Tibial artery (tissue), 4 donors: ENCODE data around the gene MON1A.
"Not testable (repeated sequence)": the region's sequence is repeated elsewhere in the genome, so short reads cannot be mapped to it uniquely, and the experiment has no call there.

Source experiments
- DNase-seq, 2 donors: peaks; one replicate each; pipeline ENCODE4 v3.0.0-alpha.2; 2019
- H3K27ac ChIP-seq, 2 donors: fragments of 200-600 bp; sonication (generic) in 1 of 2; 1 replicate in 1 of 2; 2 replicates in 1 of 2; pipeline ENCODE4 v1.5.1; 2018 to 2019; ENCODE audit warnings: mild to moderate bottlenecking in 1 of 2
- H3K27me3 ChIP-seq, 2 donors: fragments of 200-600 bp; sonication (generic) in 1 of 2; one replicate each; pipeline versions ENCODE4 v1.5.1 to v1.6.0; 2016 to 2019
- H3K36me3 ChIP-seq, 3 donors: fragments of 200-600 bp; sonication (generic) in 2 of 3; one replicate each; pipeline ENCODE4 v1.5.1; 2016 to 2019; ENCODE audit warnings: mild to moderate bottlenecking in 2 of 3
- H3K4me1 ChIP-seq, 4 donors: fragments of 200-600 bp; sonication (generic) in 2 of 4; 1 replicate in 3 of 4; 2 replicates in 1 of 4; pipeline ENCODE4 v1.5.1; 2016 to 2019
- H3K4me3 ChIP-seq, 2 donors: fragments of 200-600 bp; sonication (generic) in 1 of 2; 1 replicate in 1 of 2; 2 replicates in 1 of 2; pipeline ENCODE4 v1.5.1; 2018 to 2019; ENCODE audit warnings: mild to moderate bottlenecking in 2 of 2
- H3K9me3 ChIP-seq, 3 donors: fragments of 200-600 bp; sonication (generic) in 1 of 3; one replicate each; pipeline ENCODE4 v1.5.1; 2016 to 2019
- CTCF ChIP-seq, 2 experiments: fragments of 200-600 bp in 1 of 2; fragments of 450-650 bp in 1 of 2; IDR thresholded peaks; one replicate each; pipeline ENCODE4 v1.5.1; 2017 to 2019; ENCODE audit warnings: antibody characterized with exemption in 2 of 2, mild to moderate bottlenecking in 1 of 2, moderate library complexity in 1 of 2
- intact Hi-C: fragments of 100-400 bp; cut with DNase I; formaldehyde crosslinking; loops from one replicate; pipeline ENCODE4 v1.15.0; 2023; ENCODE audit warnings: low total_unique reads

Gene MON1A

GRCh38 chr3:49928481-49929017 is 1.1 kb downstream of the MON1A start:
- intact Hi-C loops, result loop anchor here (10.0 kb wide), 1 partner anchor 114 kb away; the partner anchor contains the start of gene UBA7
- Histone ChIP-seq H3K9me3 (no peaks in the 10 kb centered on the region), H3K27ac (no peak overlapping the region), H3K4me1 (peaks cover 0 to 26% (median 16%) of the 10 kb centered on the region in 4 donors), H3K36me3 (peaks cover 0 to 5% (median 0%) of the 10 kb centered on the region in 3 donors), H3K4me3 (peak overlapping the region; percentile 82 to 89), H3K27me3 (no peaks in the 10 kb centered on the region)
- DNase-seq, result no peak
- no peak for TF ChIP-seq CTCF (IDR thresholded peaks at IDR 0.05)

GRCh38 chr3:49927798-49928197 is 1.8 kb downstream of the MON1A start:
- no peaks in the 10 kb centered on the region for H3K27me3 ChIP-seq
- TF ChIP-seq CTCF (IDR thresholded peaks at IDR 0.05), result no peak
- peaks cover 0 to 26% (median 16%) of the 10 kb centered on the region in 4 donors for H3K4me1 ChIP-seq
- H3K36me3 ChIP-seq, result peaks cover 0 to 5% (median 0%) of the 10 kb centered on the region in 3 donors
- H3K4me3 ChIP-seq, result no peak overlapping the region
- intact Hi-C loops, result loop anchor here (10.0 kb wide), 1 partner anchor 113 kb away; the partner anchor contains the start of gene UBA7
- no peaks in the 10 kb centered on the region for H3K9me3 ChIP-seq
- no peak for DNase-seq
- H3K27ac ChIP-seq, result no peak overlapping the region

- intact Hi-C loops, result loop anchor here (10.0 kb wide), 1 partner anchor 111 kb away; the partner anchor contains the start of gene UBA7
- Histone ChIP-seq H3K27ac (no peak overlapping the region), H3K36me3 (peaks cover 0 to 5% (median 0%) of the 10 kb centered on the region in 3 donors), H3K9me3 (no peaks in the 10 kb centered on the region), H3K4me1 (peaks cover 0 to 26% (median 16%) of the 10 kb centered on the region in 4 donors), H3K4me3 (no peak overlapping the region), H3K27me3 (no peaks in the 10 kb centered on the region)
- no peak for DNase-seq
- TF ChIP-seq CTCF (IDR thresholded peaks at IDR 0.05), result no peak
Observed at GRCh38 chr3:49926117-49926728, 3.4 kb downstream of the MON1A start.

GRCh38 chr3:49925485-49925884 is 4.1 kb downstream of the MON1A start:
- TF ChIP-seq CTCF (IDR thresholded peaks at IDR 0.05), result no peak

GRCh38 chr3:49924683-49925082 is 4.9 kb downstream of the MON1A start:
- Histone ChIP-seq H3K4me1 (peaks cover 0 to 16% (median 13%) of the 10 kb centered on the region in 4 donors), H3K27ac (no peak overlapping the region), H3K4me3 (no peak overlapping the region), H3K9me3 (no peaks in the 10 kb centered on the region), H3K27me3 (no peaks in the 10 kb centered on the region), H3K36me3 (peaks cover 0 to 5% (median 0%) of the 10 kb centered on the region in 3 donors)
- TF ChIP-seq CTCF (IDR thresholded peaks at IDR 0.05), result no peak
- intact Hi-C loops, result loop anchor here (10.0 kb wide), 1 partner anchor 110 kb away; the partner anchor contains the start of gene UBA7
- DNase-seq, result no peak

More at GRCh38 chr3:49925485-49925884, 4.1 kb downstream of the MON1A start:
- Histone ChIP-seq H3K27ac (no peak overlapping the region), H3K27me3 (no peaks in the 10 kb centered on the region), H3K4me1 (peaks cover 0 to 22% (median 16%) of the 10 kb centered on the region in 4 donors), H3K4me3 (no peak overlapping the region), H3K9me3 (no peaks in the 10 kb centered on the region), H3K36me3 (peaks cover 0 to 5% (median 0%) of the 10 kb centered on the region in 3 donors)
- no peak for DNase-seq
- intact Hi-C loops, result loop anchor here (10.0 kb wide), 1 partner anchor 111 kb away; the partner anchor contains the start of gene UBA7

- H3K27me3 ChIP-seq, DNase-seq, H3K36me3 ChIP-seq, intact Hi-C loops, H3K27ac ChIP-seq, H3K9me3 ChIP-seq, H3K4me1 ChIP-seq, H3K4me3 ChIP-seq: not testable (repeated sequence)
Observed at GRCh38 chr3:49917806-49918590, 11.6 kb downstream of the MON1A start.
